Suprapubic skin (tissue), 4 donors: ENCODE results near the gene FAM72A. TPM values are rescaled to one million over a fixed set of nuclear protein-coding genes. Genes with fewer than 3 reads are reported as not detected.
A peak's percentile ranks its signal among the peaks of the same experiment; 100 is the strongest.
"Not testable (repeated sequence)": the region's sequence is repeated elsewhere in the genome, so short reads cannot be mapped to it uniquely, and the experiment has no call there.

Source experiments
- DNase-seq, 2 donors: peaks; one replicate each; pipeline ENCODE4 v3.0.0-alpha.2; 2019; ENCODE audit warnings: low spot score in 2 of 2
- H3K27ac ChIP-seq: fragments of 200-600 bp; sonication (generic); one replicate; pipeline ENCODE4 v1.5.1; 2019
- H3K27me3 ChIP-seq: fragments of 200-600 bp; sonication (generic); one replicate; pipeline ENCODE4 v1.5.1; 2019
- H3K36me3 ChIP-seq: fragments of 200-600 bp; sonication (generic); one replicate; pipeline ENCODE4 v1.5.1; 2019
- H3K4me1 ChIP-seq: fragments of 200-600 bp; sonication (generic); one replicate; pipeline ENCODE4 v1.5.1; 2019
- H3K4me3 ChIP-seq: fragments of 200-600 bp; sonication (generic); one replicate; pipeline ENCODE4 v1.5.1; 2019; ENCODE audit warnings: mild to moderate bottlenecking
- H3K9me3 ChIP-seq: fragments of 200-600 bp; sonication (generic); one replicate; pipeline ENCODE4 v1.5.1; 2019
- WGBS: methylation state at CpG from one replicate; pipeline ENCODE4 v1.1.5; 2018; 5-methylcytosine and 5-hydroxymethylcytosine counted together
- total RNA-seq, 4 donors: library from RNA; depleted of rRNA; stranded (reverse); fragments of >200 nt; gene quantifications; one replicate each; pipeline ENCODE4 v1.1.0, GENCODE V29; 2016

The FAM72A gene
- total RNA-seq, 4 donors from 2014 or later: 2.2 to 4.7 (median 3.3) TPM

GRCh38 chr1:206195182-206195581 is 7.5 kb downstream of the FAM72A start:
- H3K4me3 ChIP-seq, H3K27me3 ChIP-seq, H3K9me3 ChIP-seq, DNase-seq, H3K4me1 ChIP-seq, H3K27ac ChIP-seq, H3K36me3 ChIP-seq: not testable (repeated sequence)
- WGBS: no CpG with 5 or more reads among the region's 2 CpGs

GRCh38 chr1:206186826-206187225 is 15.8 kb downstream of the FAM72A start:
- WGBS: 98% methylated on average over 3 of the region's 4 CpGs
- H3K27me3 ChIP-seq, DNase-seq, H3K4me1 ChIP-seq, H3K27ac ChIP-seq, H3K4me3 ChIP-seq, H3K36me3 ChIP-seq, H3K9me3 ChIP-seq: not testable (repeated sequence)

- not testable (repeated sequence) for H3K36me3 ChIP-seq, H3K27me3 ChIP-seq
- no CpG with 5 or more reads among the region's 3 CpGs for WGBS
Observed at GRCh38 chr1:206185778-206186177, 16.9 kb downstream of the FAM72A start.

GRCh38 chr1:206183788-206184187 is 18.9 kb downstream of the FAM72A start:
- not testable (repeated sequence) for H3K36me3 ChIP-seq, H3K27ac ChIP-seq, H3K4me3 ChIP-seq, H3K9me3 ChIP-seq, H3K4me1 ChIP-seq, DNase-seq, H3K27me3 ChIP-seq
- no CpG with 5 or more reads among the region's 2 CpGs for whole genome bisulfite sequencing

More at GRCh38 chr1:206185778-206186177, 16.9 kb downstream of the FAM72A start:
- not testable (repeated sequence) for H3K4me3 ChIP-seq, H3K4me1 ChIP-seq, H3K9me3 ChIP-seq, DNase-seq, H3K27ac ChIP-seq

- not testable (repeated sequence) for H3K9me3 ChIP-seq, H3K4me3 ChIP-seq, H3K27me3 ChIP-seq, H3K36me3 ChIP-seq, H3K4me1 ChIP-seq, DNase-seq, H3K27ac ChIP-seq
- 75% methylated on average over 4 of the region's 6 CpGs for WGBS
Observed at GRCh38 chr1:206182368-206183317, 20.0 kb downstream of the FAM72A start.

- H3K4me1 ChIP-seq, H3K9me3 ChIP-seq, H3K36me3 ChIP-seq, DNase-seq, H3K27me3 ChIP-seq, H3K27ac ChIP-seq, H3K4me3 ChIP-seq: not testable (repeated sequence)
Observed at GRCh38 chr1:206179666-206180065, 23.0 kb downstream of the FAM72A start.

GRCh38 chr1:206178061-206178989 is 24.3 kb downstream of the FAM72A start:
- not testable (repeated sequence) for H3K4me3 ChIP-seq, DNase-seq, H3K4me1 ChIP-seq, H3K27me3 ChIP-seq, H3K9me3 ChIP-seq, H3K36me3 ChIP-seq, H3K27ac ChIP-seq
- WGBS: 90% methylated on average over 8 of the region's 9 CpGs

GRCh38 chr1:206176114-206176502 is 26.5 kb downstream of the FAM72A start:
- H3K27me3 ChIP-seq, H3K36me3 ChIP-seq, H3K27ac ChIP-seq, H3K9me3 ChIP-seq, H3K4me3 ChIP-seq, H3K4me1 ChIP-seq: not testable (repeated sequence)
- DNase-seq: peak in 1 of 2 donors; percentile 61
- no CpG with 5 or more reads among the region's 2 CpGs for WGBS

GRCh38 chr1:206175459-206176113 is 27.1 kb downstream of the FAM72A start:
- H3K27ac ChIP-seq: peak overlapping the region; percentile 38
- H3K9me3 ChIP-seq, H3K4me1 ChIP-seq, H3K36me3 ChIP-seq, H3K27me3 ChIP-seq, H3K4me3 ChIP-seq, DNase-seq: not testable (repeated sequence)
- 10% methylated on average over 1 of the region's 4 CpGs for WGBS

- H3K27me3 ChIP-seq, DNase-seq, H3K4me1 ChIP-seq, H3K36me3 ChIP-seq, H3K27ac ChIP-seq, H3K4me3 ChIP-seq, H3K9me3 ChIP-seq: not testable (repeated sequence)
- WGBS: 85% methylated on average over 5 of the region's 7 CpGs
Observed at GRCh38 chr1:206174182-206174868, 28.3 kb downstream of the FAM72A start.

GRCh38 chr1:206173110-206173719 is 29.4 kb downstream of the FAM72A start:
- not testable (repeated sequence) for H3K27me3 ChIP-seq, H3K4me1 ChIP-seq, H3K36me3 ChIP-seq, H3K4me3 ChIP-seq, H3K27ac ChIP-seq, DNase-seq, H3K9me3 ChIP-seq
- WGBS: no CpG with 5 or more reads among the region's 2 CpGs

- H3K4me1 ChIP-seq, DNase-seq: not testable (repeated sequence)
- WGBS: 34% methylated on average over 2 of the region's 3 CpGs
Observed at GRCh38 chr1:206169794-206170193, 32.8 kb downstream of the FAM72A start.

More at GRCh38 chr1:206169794-206170193, 32.8 kb downstream of the FAM72A start:
- H3K9me3 ChIP-seq, H3K36me3 ChIP-seq, H3K27ac ChIP-seq, H3K4me3 ChIP-seq, H3K27me3 ChIP-seq: not testable (repeated sequence)
